Measurements from ENCODE around the gene SELENOV. TPM values are rescaled to one million over a fixed set of nuclear protein-coding genes. Genes with fewer than 3 reads are reported as not detected.

Gene SELENOV
- total RNA-seq, 1 experiment from 2014 or later, result 0.80 TPM

- BruUV-seq (replicated peaks), result no TSS peak
- POLR2A ChIA-PET, result interaction anchor here (0.6 kb wide), 2 partner anchors 123 to 270 kb away, joined by 4 read pairs; partner anchors contain the start of gene RPS16
- DNase-seq (ENCODE audit: low read depth, low spot score), result no peak
- Histone ChIP-seq H3K36me3 (ENCODE audit: control insufficient read depth, insufficient read depth, low read length) (no peaks in the 10 kb centered on the region), H3K9me3 (ENCODE audit: control insufficient read depth, insufficient read depth, low read depth, low read length) (no peaks in the 10 kb centered on the region), H3K27ac (ENCODE audit: low read length) (no peak overlapping the region), H3K4me1 (ENCODE audit: control insufficient read depth, insufficient read depth, low read length) (peaks cover 17% of the 10 kb centered on the region), H3K4me3 (ENCODE audit: low read depth in 2 of 2, low read length in 2 of 2) (no peak overlapping the region), H3K27me3 (ENCODE audit: control insufficient read depth, insufficient read depth, low read length) (peaks cover 40% of the 10 kb centered on the region)
- CTCF ChIA-PET, result interaction anchor here (0.5 to 3.8 kb wide), 5 partner anchors 7 to 113 kb away, joined by 3 to 31 read pairs (median 5); no protein-coding TSS in a partner anchor
- peak; percentile 6 for ATAC-seq
- intact Hi-C loops (cut with micrococcal nuclease; ENCODE audit: unreplicated experiment), result no loop called here
- in situ Hi-C loops (cut with HindIII; ENCODE audit: low pct_unique_long_range_greater_than_20kb, low sequenced_read_pairs), result no loop called here
- TF ChIP-seq REST (IDR thresholded peaks at IDR 0.05; ENCODE audit: insufficient read depth in 1 of 2, low read depth in 2 of 2, low read length in 1 of 2) (no peak), TCF7L2 (IDR thresholded peaks at IDR 0.05; ENCODE audit: low read depth, low read length) (no peak), CTCF (IDR thresholded peaks at IDR 0.05) (no peak), POLR2AphosphoS5 (IDR thresholded peaks at IDR 0.05; ENCODE audit: low read depth, low read length) (no peak), SIN3A (IDR thresholded peaks at IDR 0.05; ENCODE audit: borderline replicate concordance, insufficient read depth, low read depth, low read length) (no peak)
These were observed 43.7 kb downstream of the SELENOV start for GRCh38 chr19:39558624-39559117.

- no peak overlapping the region for H3K4me3 ChIP-seq (ENCODE audit: low read depth in 2 of 2, low read length in 2 of 2)
- H3K36me3 ChIP-seq (ENCODE audit: control insufficient read depth, insufficient read depth, low read length), result no peaks in the 10 kb centered on the region
- CTCF ChIA-PET, result interaction anchor here (0.6 to 1.2 kb wide), 6 partner anchors 12 to 558 kb away, joined by 3 to 5 read pairs (median 3); partner anchors contain the start of gene EID2
- H3K4me1 ChIP-seq (ENCODE audit: control insufficient read depth, insufficient read depth, low read length), result peaks cover 3% of the 10 kb centered on the region
- TF ChIP-seq SIN3A (IDR thresholded peaks at IDR 0.05; ENCODE audit: borderline replicate concordance, insufficient read depth, low read depth, low read length) (no peak), TCF7L2 (IDR thresholded peaks at IDR 0.05; ENCODE audit: low read depth, low read length) (no peak), CTCF (IDR thresholded peaks at IDR 0.05) (no peak), POLR2AphosphoS5 (IDR thresholded peaks at IDR 0.05; ENCODE audit: low read depth, low read length) (no peak), REST (IDR thresholded peaks at IDR 0.05; ENCODE audit: insufficient read depth in 1 of 2, low read depth in 2 of 2, low read length in 1 of 2) (no peak)
- H3K27ac ChIP-seq (ENCODE audit: low read length), result no peak overlapping the region
- POLR2A ChIA-PET, result interaction anchor here (0.6 to 1.6 kb wide), 2 partner anchors 128 to 271 kb away, joined by 4 to 5 read pairs; partner anchors contain the start of gene RPS16
- BruUV-seq (replicated peaks), result no TSS peak
- intact Hi-C loops (cut with micrococcal nuclease; ENCODE audit: unreplicated experiment) (no loop called here), in situ Hi-C loops (cut with HindIII; ENCODE audit: low pct_unique_long_range_greater_than_20kb, low sequenced_read_pairs) (loop anchor here (5.0 to 10.0 kb wide), 2 partner anchors 171 to 361 kb away; partner anchors contain the start of genes MED29 and PAF1)
- peaks cover 74% of the 10 kb centered on the region for H3K27me3 ChIP-seq (ENCODE audit: control insufficient read depth, insufficient read depth, low read length)
- ATAC-seq (peak; percentile 10), DNase-seq (ENCODE audit: low read depth, low spot score) (peak; percentile 81)
- H3K9me3 ChIP-seq (ENCODE audit: control insufficient read depth, insufficient read depth, low read depth, low read length), result no peaks in the 10 kb centered on the region
These were observed 48.5 kb downstream of the SELENOV start for GRCh38 chr19:39563408-39563807.
